ENCODE data around the gene ADH1B. TPM values are rescaled to one million over a fixed set of nuclear protein-coding genes. Genes with fewer than 3 reads are reported as not detected.
"Not testable (repeated sequence)": the region's sequence is repeated elsewhere in the genome, so short reads cannot be mapped to it uniquely, and the experiment has no call there.

ADH1B gene
- polyA plus RNA-seq, 3 donors: 20.8 to 25.3 (median 25.0) TPM

DNA sequence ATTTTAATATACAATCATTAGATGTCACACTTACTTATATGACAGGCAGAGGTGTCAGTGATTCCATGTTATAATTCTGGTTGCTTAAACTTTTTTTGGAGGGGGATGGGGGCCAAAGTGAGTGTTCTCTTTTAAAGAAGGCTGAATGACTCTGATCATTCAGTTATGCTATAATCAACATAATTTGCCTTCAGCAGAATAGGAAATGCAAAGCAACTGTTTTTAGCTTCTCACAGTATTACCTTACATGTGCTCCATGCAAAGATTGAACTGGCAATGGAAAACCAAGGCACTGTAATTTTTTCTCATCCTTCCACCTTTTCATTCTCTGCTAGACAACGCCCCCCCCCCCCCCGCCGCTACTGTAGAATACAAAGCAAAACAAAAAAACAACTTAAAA, 18.0 kb upstream of the ADH1B start:
- no peak for DNase-seq (ENCODE audit: extremely low read depth in 1 of 11, low read depth in 9 of 11, low spot score in 4 of 11)

DNA sequence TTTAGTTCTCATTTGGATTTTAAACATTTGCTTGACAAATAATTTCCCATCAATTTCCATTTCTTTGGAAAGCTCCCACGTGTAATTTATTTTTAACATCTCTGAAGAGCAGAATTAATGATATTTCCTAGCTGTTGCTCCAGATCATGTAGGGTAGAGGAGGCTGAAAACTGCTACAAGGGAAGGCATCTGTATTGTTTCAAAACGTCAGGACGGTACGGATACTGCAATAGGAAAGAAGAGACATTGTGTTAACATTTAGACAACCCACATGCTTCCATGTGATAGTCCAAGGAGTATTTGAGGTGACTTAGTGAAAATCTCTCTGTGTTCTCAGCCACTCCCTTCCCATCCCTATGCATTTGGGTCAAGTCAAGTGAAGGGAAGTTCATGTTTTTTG, 15.4 kb upstream of the ADH1B start:
- DNase-seq (ENCODE audit: extremely low read depth in 1 of 11, low read depth in 9 of 11, low spot score in 4 of 11): no peak

DNA sequence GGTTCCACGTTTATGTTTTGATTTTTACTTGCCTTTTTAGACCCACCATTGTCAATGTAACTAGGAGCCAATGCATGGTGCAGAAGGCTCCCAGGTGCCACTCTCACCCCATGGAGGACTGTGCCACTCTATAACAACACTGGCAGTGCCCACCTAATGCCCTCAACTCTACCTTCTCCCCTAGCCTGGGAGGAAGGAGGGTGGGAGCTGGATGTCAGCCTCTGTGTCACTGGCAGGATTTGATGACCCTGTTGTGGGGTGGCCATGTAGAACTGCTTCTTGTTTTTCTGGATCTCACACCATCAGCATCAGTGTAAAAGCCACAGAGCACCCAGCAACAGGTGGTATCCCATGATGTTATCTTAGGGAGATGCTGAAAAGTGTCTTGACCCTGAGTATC, 13.7 kb upstream of the ADH1B start:
- no peak for DNase-seq (ENCODE audit: extremely low read depth in 1 of 11, low read depth in 9 of 11, low spot score in 4 of 11)

DNA sequence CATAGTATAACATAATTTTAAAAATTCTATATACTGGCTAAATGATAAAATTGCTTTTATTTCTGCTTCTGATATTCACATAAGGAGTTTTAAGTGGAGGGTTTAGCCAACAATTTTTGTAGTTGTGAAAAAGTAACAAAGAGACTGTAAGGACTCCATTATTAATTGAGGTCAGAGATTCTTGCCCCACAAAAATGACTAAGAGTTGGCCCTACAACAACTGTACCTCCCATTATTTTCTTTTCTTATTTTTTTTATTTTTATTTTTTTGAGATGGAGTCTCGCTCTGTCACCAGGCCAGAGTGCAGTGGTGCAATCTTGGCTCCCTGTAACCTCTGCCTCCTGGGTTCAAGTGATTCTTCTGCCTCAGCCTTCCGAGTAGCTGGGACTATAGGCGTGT, 9.4 kb upstream of the ADH1B start:
- DNase-seq (ENCODE audit: extremely low read depth in 1 of 11, low read depth in 9 of 11, low spot score in 4 of 11): no peak

DNA sequence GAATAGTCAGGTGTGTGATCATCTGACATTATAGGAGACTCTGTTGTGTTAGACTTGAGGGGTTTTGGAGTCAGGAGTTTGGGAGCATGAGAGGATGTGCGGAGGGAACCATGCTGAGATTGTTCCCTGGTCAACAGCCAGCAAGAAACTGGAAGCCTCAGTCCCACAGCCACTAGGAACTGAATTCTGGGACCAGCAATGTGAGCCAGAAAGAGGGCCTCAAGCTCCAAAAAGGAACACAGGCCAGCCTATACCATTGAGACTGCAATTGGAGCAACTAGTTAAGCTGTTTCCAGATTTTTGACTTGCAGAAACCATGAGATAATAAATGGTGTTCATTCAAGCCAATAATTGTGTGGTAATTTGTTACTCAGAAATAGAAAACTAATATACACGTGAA, 8.7 kb upstream of the ADH1B start:
- DNase-seq (ENCODE audit: extremely low read depth in 1 of 11, low read depth in 9 of 11, low spot score in 4 of 11): no peak

DNA sequence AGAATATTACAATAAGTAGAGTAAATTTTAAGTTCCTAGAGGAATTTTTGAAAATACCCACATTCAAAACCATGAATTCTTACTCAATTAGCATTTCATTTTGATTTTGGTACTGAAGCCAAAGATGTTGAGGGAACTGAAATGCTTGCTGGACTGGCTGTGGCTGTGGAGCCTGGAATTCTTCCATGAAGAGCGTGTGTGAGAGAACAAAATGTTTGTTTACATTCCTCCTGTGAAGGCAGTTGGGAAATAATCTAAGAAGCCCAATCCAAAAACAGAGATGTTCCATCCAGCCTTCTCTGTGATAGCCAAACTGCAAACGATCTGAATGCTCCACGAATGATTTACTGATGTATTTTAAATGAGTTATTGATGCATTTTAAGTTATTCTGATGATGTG, 3.8 kb upstream of the ADH1B start:
- DNase-seq (ENCODE audit: extremely low read depth in 1 of 11, low read depth in 9 of 11, low spot score in 4 of 11): peak in 4 of 11 donors; percentile 22 to 31 (median 26)

DNA sequence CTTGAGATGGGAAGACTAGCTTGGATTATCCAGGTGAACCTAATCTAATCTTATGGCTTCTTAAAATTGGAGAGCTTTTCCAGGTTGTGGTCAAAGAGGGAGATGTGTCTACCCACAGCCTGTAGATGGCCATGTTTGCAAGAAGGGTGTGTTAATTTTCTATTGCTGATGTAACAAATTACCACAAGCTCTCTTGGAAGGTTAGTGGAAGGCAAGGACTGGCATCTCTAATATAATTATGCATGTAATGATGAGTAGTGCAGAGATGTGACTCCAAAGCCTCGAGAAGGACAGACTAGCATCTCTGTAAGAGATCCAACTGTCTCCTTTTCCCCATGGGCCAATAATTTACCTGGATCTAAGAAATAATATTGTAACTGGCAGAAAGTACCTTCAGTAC, 3.2 kb upstream of the ADH1B start:
- DNase-seq (ENCODE audit: extremely low read depth in 1 of 11, low read depth in 9 of 11, low spot score in 4 of 11): no peak

DNA sequence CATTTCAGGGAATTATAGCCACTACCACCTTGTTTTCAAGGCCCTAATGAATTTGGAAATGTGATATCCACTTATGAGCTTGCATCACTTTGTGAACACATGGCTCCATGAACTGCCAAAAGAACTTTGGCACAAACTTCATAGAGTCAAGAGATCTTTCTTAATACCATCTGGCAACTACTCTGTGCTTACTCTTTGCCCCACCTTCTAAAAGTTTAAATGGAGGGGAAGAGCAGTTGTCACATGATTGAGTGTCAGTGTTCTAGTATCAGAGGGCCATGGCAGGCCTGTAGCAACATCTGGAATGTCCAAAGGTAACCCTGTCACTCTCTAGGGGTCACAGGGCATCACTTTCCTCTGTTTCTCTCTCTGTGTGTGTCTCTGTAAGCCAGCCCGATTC, 2.6 kb upstream of the ADH1B start:
- DNase-seq (ENCODE audit: extremely low read depth in 1 of 11, low read depth in 9 of 11, low spot score in 4 of 11): no peak

DNA sequence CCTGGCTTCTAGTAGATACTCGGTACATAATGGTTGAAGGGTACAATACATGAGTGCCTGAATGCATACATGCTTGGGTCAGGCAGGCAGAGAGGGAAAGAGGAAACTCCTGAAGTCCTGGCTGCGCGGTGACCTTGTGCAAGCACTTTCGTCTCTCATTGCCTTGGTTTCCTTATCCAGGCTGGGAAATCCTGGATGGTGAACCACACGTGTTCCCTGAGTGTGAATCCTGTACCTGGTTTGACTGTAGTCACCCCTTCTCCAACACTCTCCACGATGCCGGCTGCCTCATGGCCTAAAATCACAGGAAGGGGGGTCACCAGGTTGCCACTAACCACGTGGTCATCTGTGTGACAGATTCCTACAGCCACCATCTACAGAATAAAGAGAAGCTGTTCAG, 3.4 kb downstream of the ADH1B start:
- DNase-seq (ENCODE audit: extremely low read depth in 1 of 11, low read depth in 9 of 11, low spot score in 4 of 11): not testable (repeated sequence)

DNA sequence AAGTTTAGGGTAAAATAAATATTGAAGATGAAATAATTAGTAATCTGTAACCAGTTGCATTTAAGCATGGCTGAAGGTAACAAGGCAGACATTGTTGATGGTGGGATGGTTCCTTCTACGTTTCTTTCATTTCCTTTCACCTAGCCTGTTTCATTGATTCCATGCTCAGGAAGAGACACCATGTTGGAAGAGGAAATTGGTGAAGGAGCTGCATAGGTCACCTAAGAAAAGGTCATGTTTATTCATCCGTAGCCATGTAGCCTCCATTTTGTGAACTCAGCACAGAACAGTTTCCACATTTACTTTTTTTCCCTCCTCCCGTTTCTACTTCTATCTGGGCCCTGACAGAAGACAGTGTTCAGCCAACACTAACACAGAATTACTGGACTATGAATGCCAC, 3.8 kb downstream of the ADH1B start:
- DNase-seq (ENCODE audit: extremely low read depth in 1 of 11, low read depth in 9 of 11, low spot score in 4 of 11): no peak

DNA sequence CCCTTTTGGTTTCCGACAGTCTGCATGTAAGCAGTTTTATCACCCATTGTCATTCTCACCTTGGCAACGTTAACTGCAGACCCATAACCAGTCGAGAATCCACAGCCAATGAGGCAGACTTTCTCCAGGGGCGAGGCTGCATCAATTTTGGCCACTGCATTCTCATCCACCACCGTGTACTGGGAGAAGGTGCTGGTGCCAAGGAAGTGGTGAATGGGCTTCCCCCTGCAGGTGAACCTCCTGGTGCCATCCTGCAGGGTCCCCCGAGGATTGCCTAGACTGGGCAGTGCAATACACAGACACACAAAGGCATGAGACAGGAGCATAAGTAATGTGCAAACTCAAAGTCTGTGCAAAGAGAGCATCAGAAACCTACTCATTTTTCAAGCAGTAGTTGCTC, 5.4 kb downstream of the ADH1B start:
- no peak for DNase-seq (ENCODE audit: extremely low read depth in 1 of 11, low read depth in 9 of 11, low spot score in 4 of 11)

DNA sequence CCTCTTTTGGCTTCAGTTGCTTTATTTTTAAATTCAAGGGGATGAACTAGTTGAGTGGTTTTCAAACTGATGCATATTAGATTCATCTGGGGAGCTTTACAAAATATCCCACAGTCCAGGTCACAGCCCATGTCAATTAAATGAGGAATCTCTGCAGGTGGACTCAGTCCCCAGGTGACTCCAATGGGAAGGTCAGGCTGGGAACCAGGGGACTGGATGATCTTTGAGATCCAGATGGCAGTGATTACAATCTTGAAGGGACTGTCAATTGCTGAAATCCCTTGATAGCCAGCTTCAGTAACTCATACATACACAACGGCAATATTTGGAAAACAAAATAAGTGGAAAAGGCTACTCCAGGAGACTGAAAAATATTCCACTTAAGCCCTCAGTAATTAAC, 7.0 kb downstream of the ADH1B start:
- no peak for DNase-seq (ENCODE audit: extremely low read depth in 1 of 11, low read depth in 9 of 11, low spot score in 4 of 11)

DNA sequence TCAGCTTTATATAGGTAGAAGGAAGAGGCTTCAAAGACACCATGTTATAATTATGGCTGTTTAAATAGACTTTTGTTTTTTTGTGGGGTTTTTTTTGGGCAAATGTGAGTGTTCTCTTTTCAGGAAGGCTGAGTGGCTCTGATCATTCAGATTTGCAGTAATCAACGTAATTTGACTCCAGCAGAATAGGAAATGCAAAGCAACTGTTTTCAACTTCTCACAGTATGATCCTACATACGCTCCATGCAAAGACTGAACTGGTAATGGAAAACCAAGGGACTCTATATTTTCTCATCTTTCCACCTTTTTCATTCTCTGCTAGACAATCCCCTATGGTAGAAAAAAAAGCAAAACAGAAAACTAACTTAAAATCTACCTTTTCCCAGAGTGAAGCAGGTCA, 10.8 kb downstream of the ADH1B start:
- DNase-seq (ENCODE audit: extremely low read depth in 1 of 11, low read depth in 9 of 11, low spot score in 4 of 11): no peak

DNA sequence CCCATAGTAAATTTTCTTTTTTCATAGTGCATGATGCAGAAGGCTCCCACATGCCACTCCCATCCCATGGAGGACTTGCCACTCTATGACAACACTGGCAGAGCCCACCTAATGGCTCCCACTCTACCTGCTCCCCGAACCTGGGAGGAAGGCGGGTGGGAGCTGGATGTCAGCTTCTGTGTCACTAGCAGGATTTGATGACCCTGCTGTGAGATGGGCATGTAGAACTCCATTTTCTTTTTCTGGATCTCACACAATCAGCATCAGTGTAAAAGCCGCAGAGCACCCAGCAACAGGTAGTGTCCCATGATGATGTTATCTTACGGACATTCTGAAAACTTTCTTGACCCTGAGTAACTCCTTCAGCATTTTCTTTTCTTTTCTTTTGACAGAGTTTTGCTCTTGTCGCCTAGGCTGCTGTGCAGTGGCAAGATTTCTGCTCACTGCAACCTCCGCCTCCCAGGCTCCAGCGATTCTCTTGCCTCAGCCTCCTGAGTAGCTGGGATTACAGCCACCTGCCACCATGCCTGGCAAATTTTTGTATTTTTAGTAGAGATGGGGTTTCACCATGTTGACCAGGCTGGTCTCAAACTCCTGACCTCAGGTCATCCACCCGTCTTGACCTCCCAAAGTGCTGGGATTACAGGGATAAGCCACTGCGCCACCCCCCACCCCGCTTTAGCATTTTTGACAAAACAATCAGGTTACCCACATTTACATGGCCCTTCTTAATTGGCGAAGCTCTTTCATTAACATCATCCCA, 15.4 kb downstream of the ADH1B start:
- no peak for DNase-seq (ENCODE audit: extremely low read depth in 1 of 11, low read depth in 9 of 11, low spot score in 4 of 11)

DNA sequence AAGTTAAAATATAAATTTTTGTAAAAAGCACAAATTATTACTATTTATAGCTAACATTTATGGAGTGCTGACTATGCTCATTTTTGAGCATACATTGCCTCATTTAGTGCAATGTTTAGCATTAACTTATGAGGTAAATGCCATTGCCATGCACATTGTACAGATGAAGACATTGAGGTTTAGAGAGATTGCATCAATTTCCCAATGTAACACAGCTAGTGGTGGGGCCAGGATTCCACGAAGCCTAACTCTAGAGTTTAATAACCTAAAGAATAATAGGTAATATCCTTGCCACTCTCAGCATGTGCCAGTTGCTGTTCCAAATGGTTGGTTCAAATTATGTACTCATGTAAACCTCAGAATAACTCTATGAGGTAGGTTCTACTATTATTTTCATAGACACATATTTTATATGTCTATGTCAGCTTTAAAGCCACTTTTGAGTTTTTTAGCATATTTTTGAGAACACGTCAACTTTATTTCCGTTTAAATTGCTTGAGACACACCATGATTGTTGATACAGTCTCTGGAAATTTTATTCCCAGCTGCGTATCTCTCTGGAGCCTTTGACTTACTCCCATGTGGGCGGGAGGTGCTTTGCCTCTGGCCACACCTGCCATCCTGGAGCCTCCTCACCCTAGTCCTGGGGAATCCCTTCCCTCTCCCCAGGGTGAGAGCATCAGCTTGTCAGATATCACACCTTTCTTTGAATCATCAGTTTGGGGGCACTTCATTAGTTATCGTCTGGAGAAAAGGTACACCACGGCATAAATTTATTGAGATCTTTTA, 19.6 kb downstream of the ADH1B start:
- DNase-seq (ENCODE audit: extremely low read depth in 1 of 11, low read depth in 9 of 11, low spot score in 4 of 11): no peak

DNA sequence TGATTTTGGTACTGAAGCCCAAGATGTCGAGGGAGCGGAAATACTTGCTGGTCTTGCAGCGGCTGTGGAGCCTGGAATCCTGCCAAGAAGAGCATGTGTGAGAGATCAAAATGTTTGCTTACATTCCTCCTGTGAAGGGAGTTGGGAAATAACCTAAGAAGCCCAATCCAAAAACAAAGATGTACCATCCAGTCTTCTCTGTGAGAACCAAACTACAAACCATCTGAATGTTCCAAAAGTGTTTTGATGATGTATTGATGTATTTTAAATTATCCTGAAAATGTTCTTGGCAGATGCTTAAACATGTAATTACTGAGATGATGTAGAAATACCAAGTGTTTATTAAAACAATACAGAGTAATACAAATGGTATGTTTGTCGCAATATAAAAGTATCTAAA, 20.3 kb downstream of the ADH1B start:
- peak; percentile 72 to 92 (median 83) for DNase-seq (ENCODE audit: extremely low read depth in 1 of 11, low read depth in 9 of 11, low spot score in 4 of 11)

DNA sequence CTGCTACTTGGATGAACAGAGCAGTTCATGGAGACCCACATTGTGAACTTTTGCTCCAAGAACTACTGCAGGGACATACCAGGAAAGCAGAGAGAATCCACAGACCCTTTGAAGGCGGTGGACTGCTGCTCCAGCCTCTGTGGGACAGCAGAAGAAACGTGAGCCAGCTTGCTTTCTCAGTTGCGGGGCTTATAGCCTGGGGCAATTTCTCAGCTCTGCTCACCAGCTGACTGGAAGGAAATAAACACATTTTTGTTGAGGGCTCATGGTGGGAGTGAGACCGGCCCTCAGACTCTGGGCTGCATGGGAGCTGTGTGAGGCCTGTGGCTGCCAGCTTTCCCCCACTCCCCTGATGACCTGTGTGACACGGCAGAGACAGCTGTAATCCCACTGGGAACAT, 27.8 kb downstream of the ADH1B start:
- no peak for DNase-seq (ENCODE audit: extremely low read depth in 1 of 11, low read depth in 9 of 11, low spot score in 4 of 11)

DNA sequence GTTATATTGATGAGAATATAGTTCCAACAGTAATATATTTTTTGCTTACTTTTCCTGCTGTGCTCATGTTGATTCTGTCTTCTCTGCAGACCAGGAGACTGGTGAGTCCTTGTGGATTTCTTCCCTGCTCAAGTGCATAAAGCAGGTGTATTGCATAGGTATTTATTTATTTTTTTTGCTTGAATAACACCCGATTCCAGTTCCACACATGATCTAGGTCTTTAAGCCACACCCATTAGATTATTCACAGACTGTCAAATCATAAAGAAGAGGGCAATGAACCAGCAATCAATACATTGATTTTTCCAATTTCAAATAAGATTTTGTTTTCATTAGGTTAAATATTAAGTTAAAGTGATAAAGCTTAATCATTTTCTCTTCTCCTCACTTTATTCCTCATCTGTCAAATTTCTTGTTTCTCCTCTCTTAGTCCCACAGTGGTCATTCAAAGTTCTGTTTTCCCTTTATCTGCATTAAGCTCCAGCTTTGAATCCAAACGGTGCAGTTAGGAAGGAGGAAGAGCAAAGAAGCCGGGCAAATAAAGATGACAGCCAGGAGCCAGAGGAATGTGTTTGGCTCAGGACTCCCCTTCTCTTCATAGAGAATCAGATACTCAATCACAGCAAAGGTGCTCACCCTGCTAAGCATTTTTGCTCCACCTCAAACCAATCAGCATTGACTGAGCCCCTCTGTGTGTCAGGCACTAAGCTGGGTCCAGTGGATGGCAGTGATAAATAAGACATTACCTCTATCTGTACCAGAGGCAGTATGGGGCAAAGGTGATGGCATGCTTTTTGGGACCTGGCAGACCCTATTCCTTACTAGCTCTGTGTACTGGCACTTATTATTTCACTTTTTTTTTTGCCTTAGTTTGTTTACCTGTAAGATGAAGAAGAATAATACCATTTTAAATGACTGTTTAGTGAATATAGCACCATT, 30.1 kb downstream of the ADH1B start, which contains the start of gene ADH1A:
ADH1A (minus strand) TSS at position 138 of the 939 bp plus-strand sequence; CDS start at position 67, 71 bp downstream.
- no peak for DNase-seq (ENCODE audit: extremely low read depth in 1 of 11, low read depth in 9 of 11, low spot score in 4 of 11)

DNA sequence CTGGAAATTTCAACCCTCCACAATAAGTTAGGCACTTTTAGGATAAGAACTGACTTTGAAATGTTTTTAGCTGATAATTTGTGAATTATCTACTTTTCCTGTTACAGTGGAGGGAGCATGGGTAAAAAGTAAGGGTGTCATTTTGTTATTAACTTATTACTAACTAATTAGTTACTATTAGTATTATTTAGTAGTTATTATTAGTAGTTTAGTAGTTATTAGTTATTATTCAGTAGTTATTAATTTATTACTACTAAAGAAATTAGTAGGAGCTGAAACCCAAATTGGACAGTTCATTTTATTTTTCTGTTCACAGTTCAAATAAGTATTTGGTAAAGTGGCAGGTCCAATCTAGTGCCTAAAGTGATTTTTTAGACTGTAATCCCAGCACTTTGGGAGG, 35.8 kb downstream of the ADH1B start:
- no peak for DNase-seq (ENCODE audit: extremely low read depth in 1 of 11, low read depth in 9 of 11, low spot score in 4 of 11)

DNA sequence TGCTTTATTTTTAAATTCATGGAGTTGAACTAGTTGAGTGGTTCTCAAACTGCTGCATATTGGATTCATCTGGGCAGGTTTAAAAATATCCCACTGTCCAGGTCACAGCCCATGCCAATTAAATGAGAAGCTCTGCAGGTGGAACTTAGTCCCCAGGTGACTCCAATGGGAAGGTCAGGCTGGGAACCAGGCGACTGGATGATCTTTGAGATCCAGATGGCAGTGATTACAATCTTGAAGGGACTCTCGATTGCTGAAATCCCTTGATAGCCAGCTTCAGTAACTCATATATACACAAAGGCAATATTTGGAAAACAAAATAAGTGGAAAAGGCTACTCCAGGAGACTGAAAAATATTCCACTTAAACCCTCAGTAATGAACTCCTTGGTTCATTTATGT, 38.5 kb downstream of the ADH1B start:
- no peak for DNase-seq (ENCODE audit: extremely low read depth in 1 of 11, low read depth in 9 of 11, low spot score in 4 of 11)
